Liver (tissue), 9 donors: ENCODE measurements around the gene NKX1-2. TPM values are rescaled to one million over a fixed set of nuclear protein-coding genes. Genes with fewer than 3 reads are reported as not detected.

Source experiments
- DNase-seq: peaks from one replicate; pipeline ENCODE4 v3.0.0-alpha.2; 2017; ENCODE audit warnings: low spot score
- H3K27ac ChIP-seq, 2 donors: one replicate each; pipeline ENCODE4 v1.7.0; 2013; ENCODE audit warnings: inconsistent platforms in 2 of 2, low read length in 2 of 2, control low read depth in 1 of 2, low read depth in 1 of 2, mild to moderate bottlenecking in 1 of 2
- H3K27me3 ChIP-seq, 4 donors: one replicate each; pipeline versions ENCODE4 v1.6.1 to v1.7.0; 2013; ENCODE audit warnings: low read length in 3 of 4, inconsistent platforms in 1 of 4, mild to moderate bottlenecking in 1 of 4, moderate library complexity in 1 of 4; ENCODE audit not compliant: control insufficient read depth in 4 of 4, insufficient read depth in 4 of 4
- H3K36me3 ChIP-seq, 4 donors: one replicate each; pipeline versions ENCODE4 v1.6.1 to v1.7.0; 2013; ENCODE audit warnings: low read length in 3 of 4, mild to moderate bottlenecking in 3 of 4, low read depth in 1 of 4, moderate library complexity in 1 of 4; ENCODE audit not compliant: control insufficient read depth in 4 of 4, insufficient read depth in 3 of 4
- H3K4me1 ChIP-seq, 4 donors: one replicate each; pipeline versions ENCODE4 v1.6.1 to v1.7.0; 2013; ENCODE audit warnings: low read length in 3 of 4, mild to moderate bottlenecking in 3 of 4, moderate library complexity in 1 of 4; ENCODE audit not compliant: control insufficient read depth in 4 of 4, insufficient read depth in 4 of 4
- H3K4me3 ChIP-seq, 3 donors: one replicate each; pipeline versions ENCODE4 v1.6.1 to v1.7.0; 2013; ENCODE audit warnings: low read length in 3 of 3, control low read depth in 1 of 3, low read depth in 1 of 3, mild to moderate bottlenecking in 1 of 3
- H3K9ac ChIP-seq, 2 donors: one replicate each; pipeline ENCODE4 v1.7.0; 2013; ENCODE audit warnings: low read length in 2 of 2, mild to moderate bottlenecking in 2 of 2, moderate library complexity in 2 of 2, control low read depth in 1 of 2, low read depth in 1 of 2
- H3K9me3 ChIP-seq, 4 donors: one replicate each; pipeline versions ENCODE4 v1.6.1 to v1.7.0; 2013; ENCODE audit warnings: low read length in 3 of 4; ENCODE audit not compliant: control insufficient read depth in 4 of 4
- EGR1 ChIP-seq, 2 donors: IDR thresholded peaks; 2 replicates each; pipeline ENCODE4 v1.6.1; 2016 to 2018; ENCODE audit warnings: antibody characterized with exemption in 2 of 2, low read depth in 2 of 2
- FOXA2 ChIP-seq: IDR thresholded peaks from 2 replicates; pipeline ENCODE4 v1.6.1; 2016; ENCODE audit warnings: antibody characterized with exemption
- GABPA ChIP-seq, 2 donors: IDR thresholded peaks in 1 of 2; conservative IDR thresholded peaks in 1 of 2; 2 replicates each; pipeline ENCODE4 v1.6.1; 2016; ENCODE audit warnings: antibody characterized with exemption in 2 of 2, mild to moderate bottlenecking in 1 of 2, moderate library complexity in 1 of 2
- HNF4A ChIP-seq, 2 donors: conservative IDR thresholded peaks; 2 replicates each; pipeline ENCODE4 v1.6.1; 2016; ENCODE audit warnings: antibody characterized with exemption in 2 of 2, mild to moderate bottlenecking in 2 of 2
- HNF4G ChIP-seq: IDR thresholded peaks from 2 replicates; pipeline ENCODE4 v1.6.1; 2016; ENCODE audit warnings: antibody characterized with exemption
- JUND ChIP-seq, 2 donors: IDR thresholded peaks; 2 replicates each; pipeline ENCODE4 v1.6.1; 2016; ENCODE audit warnings: antibody characterized with exemption in 2 of 2
- NR2F2 ChIP-seq: IDR thresholded peaks from 2 replicates; pipeline ENCODE4 v1.6.1; 2016; ENCODE audit warnings: antibody characterized with exemption
- RAD21 ChIP-seq, 2 donors: IDR thresholded peaks; 2 replicates each; pipeline ENCODE4 v1.6.1; 2016; ENCODE audit warnings: antibody characterized with exemption in 2 of 2, mild to moderate bottlenecking in 2 of 2
- RXRA ChIP-seq, 2 donors: IDR thresholded peaks; 2 replicates each; pipeline ENCODE4 v1.6.1; 2017 to 2018; ENCODE audit warnings: antibody characterized with exemption in 2 of 2, mild to moderate bottlenecking in 1 of 2
- SP1 ChIP-seq: IDR thresholded peaks from 2 replicates; pipeline ENCODE4 v1.6.1; 2018; ENCODE audit warnings: antibody characterized with exemption, mild to moderate bottlenecking
- TAF1 ChIP-seq: conservative IDR thresholded peaks from 2 replicates; pipeline ENCODE4 v1.6.1; 2016; ENCODE audit warnings: antibody characterized with exemption, mild to moderate bottlenecking
- YY1 ChIP-seq: IDR thresholded peaks from 2 replicates; pipeline ENCODE4 v1.6.1; 2016; ENCODE audit warnings: antibody characterized with exemption, mild to moderate bottlenecking
- WGBS: extraction: QIAGEN DNeasy Blood & Tissue Kit; methylation state at CpG from one replicate; pipeline ENCODE4 v1.1.7; 2013; 5-methylcytosine and 5-hydroxymethylcytosine counted together
- polyA plus RNA-seq, 2 donors: library from polyadenylated mRNA; stranded (reverse) in 1 of 2; unstranded in 1 of 2; fragments of 200-250 nt in 1 of 2; fragments of >200 nt in 1 of 2; fragmentation: Nextera tagmentation in 1 of 2; extraction: Ambion mirVana in 1 of 2; gene quantifications; one replicate each; pipeline versions ENCODE4 v1.2.1 to v1.2.3, GENCODE V29; 2013 to 2015
- total RNA-seq, 2 donors: library from RNA; depleted of rRNA; stranded (reverse); fragments of >200 nt; gene quantifications; one replicate each; pipeline ENCODE4 v1.2.3, GENCODE V29; 2014
- TF ChIP-seq, protein P1 (sequence below): IDR thresholded peaks from 2 replicates; pipeline ENCODE4 v1.6.1; 2016; ENCODE audit warnings: antibody characterized with exemption
- TF ChIP-seq, protein P2 (sequence below): fragments of 150-350 bp; IDR thresholded peaks from 2 replicates; pipeline ENCODE4 v1.5.1; 2017; ENCODE audit warnings: improper control_type of control experiment, low read depth, low read length; ENCODE audit not compliant: missing input control
- TF ChIP-seq, protein P3 (sequence below): IDR thresholded peaks from 2 replicates; pipeline ENCODE4 v1.6.1; 2016; ENCODE audit warnings: antibody characterized with exemption, mild to moderate bottlenecking
- TF ChIP-seq, protein P4 (sequence below): IDR thresholded peaks from 2 replicates; pipeline ENCODE4 v1.6.1; 2016; ENCODE audit warnings: antibody characterized with exemption
- TF ChIP-seq, protein P5 (sequence below): IDR thresholded peaks from 2 replicates; pipeline ENCODE4 v1.6.1; 2016; ENCODE audit warnings: antibody characterized with exemption
- donor health status: healthy.
- donor health status: healthy.
- donor health status: healthy.
- donor health status: healthy.
- donor health status: healthy.

Gene NKX1-2
- total and polyA plus RNA-seq, 4 donors = not detected

DNA sequence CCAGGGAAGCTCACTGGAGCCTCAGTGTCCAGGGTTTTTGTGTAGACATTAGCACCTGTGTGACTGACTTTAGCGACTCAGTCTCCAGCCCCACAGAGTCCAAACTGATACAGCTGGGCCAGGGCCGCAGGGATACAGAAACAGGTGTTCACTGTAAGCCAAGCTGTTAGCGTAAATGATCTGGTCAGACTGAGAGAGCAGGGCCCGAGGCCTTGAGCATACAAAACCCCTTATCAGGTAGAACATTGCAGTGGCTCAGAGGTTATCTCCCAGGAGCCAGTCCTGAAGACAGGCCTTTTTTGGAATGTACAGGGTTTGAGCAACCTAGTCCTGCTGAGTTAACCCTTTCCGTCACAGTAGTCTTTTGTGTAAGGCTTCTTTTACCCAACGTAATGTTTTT is 36.8 kb upstream of the NKX1-2 start (continued):
- TF ChIP-seq GABPA (IDR thresholded peaks at IDR 0.05 in 1 of 2, conservative IDR thresholded peaks at IDR 0.05 in 1 of 2) = no peak

DNA sequence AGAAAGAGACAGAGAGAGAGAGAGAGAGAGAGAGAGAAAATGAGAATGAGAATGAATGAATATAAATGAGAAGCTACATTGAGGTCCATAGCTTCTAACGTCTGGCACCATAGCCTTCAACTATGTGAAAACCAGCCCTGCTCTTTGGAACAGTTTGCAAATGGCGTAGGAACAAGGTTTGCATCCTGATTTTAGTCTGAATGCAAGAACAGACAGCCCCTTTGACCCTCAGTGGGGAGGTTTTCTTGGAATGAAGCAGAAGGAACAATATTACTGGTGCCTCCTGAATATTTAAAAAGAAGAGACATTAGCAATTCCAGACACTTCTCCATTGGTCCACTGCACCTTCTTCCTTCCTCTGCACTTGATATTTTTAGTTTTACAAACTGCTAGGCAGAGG is 34.8 kb upstream of the NKX1-2 start:
- H3K4me1 ChIP-seq = no peaks in the 10 kb centered on the region
- TF ChIP-seq, protein P1, sequence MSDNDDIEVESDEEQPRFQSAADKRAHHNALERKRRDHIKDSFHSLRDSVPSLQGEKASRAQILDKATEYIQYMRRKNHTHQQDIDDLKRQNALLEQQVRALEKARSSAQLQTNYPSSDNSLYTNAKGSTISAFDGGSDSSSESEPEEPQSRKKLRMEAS = no peak
- TF ChIP-seq FOXA2 (no peak), HNF4G (no peak), TAF1 (no peak), RAD21 (IDR thresholded peaks at IDR 0.05) (no peak), EGR1 (IDR thresholded peaks at IDR 0.05; ENCODE audit: low read depth in 2 of 2) (no peak), GABPA (IDR thresholded peaks at IDR 0.05 in 1 of 2, conservative IDR thresholded peaks at IDR 0.05 in 1 of 2) (no peak), NR2F2 (no peak), HNF4A (conservative IDR thresholded peaks at IDR 0.05) (no peak), YY1 (no peak), SP1 (no peak), JUND (IDR thresholded peaks at IDR 0.05) (no peak), RXRA (IDR thresholded peaks at IDR 0.05) (no peak)
- TF ChIP-seq, protein P2, sequence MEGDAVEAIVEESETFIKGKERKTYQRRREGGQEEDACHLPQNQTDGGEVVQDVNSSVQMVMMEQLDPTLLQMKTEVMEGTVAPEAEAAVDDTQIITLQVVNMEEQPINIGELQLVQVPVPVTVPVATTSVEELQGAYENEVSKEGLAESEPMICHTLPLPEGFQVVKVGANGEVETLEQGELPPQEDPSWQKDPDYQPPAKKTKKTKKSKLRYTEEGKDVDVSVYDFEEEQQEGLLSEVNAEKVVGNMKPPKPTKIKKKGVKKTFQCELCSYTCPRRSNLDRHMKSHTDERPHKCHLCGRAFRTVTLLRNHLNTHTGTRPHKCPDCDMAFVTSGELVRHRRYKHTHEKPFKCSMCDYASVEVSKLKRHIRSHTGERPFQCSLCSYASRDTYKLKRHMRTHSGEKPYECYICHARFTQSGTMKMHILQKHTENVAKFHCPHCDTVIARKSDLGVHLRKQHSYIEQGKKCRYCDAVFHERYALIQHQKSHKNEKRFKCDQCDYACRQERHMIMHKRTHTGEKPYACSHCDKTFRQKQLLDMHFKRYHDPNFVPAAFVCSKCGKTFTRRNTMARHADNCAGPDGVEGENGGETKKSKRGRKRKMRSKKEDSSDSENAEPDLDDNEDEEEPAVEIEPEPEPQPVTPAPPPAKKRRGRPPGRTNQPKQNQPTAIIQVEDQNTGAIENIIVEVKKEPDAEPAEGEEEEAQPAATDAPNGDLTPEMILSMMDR = no peak
- TF ChIP-seq, protein P3, sequence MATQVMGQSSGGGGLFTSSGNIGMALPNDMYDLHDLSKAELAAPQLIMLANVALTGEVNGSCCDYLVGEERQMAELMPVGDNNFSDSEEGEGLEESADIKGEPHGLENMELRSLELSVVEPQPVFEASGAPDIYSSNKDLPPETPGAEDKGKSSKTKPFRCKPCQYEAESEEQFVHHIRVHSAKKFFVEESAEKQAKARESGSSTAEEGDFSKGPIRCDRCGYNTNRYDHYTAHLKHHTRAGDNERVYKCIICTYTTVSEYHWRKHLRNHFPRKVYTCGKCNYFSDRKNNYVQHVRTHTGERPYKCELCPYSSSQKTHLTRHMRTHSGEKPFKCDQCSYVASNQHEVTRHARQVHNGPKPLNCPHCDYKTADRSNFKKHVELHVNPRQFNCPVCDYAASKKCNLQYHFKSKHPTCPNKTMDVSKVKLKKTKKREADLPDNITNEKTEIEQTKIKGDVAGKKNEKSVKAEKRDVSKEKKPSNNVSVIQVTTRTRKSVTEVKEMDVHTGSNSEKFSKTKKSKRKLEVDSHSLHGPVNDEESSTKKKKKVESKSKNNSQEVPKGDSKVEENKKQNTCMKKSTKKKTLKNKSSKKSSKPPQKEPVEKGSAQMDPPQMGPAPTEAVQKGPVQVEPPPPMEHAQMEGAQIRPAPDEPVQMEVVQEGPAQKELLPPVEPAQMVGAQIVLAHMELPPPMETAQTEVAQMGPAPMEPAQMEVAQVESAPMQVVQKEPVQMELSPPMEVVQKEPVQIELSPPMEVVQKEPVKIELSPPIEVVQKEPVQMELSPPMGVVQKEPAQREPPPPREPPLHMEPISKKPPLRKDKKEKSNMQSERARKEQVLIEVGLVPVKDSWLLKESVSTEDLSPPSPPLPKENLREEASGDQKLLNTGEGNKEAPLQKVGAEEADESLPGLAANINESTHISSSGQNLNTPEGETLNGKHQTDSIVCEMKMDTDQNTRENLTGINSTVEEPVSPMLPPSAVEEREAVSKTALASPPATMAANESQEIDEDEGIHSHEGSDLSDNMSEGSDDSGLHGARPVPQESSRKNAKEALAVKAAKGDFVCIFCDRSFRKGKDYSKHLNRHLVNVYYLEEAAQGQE = no peak
- TF ChIP-seq, protein P4, sequence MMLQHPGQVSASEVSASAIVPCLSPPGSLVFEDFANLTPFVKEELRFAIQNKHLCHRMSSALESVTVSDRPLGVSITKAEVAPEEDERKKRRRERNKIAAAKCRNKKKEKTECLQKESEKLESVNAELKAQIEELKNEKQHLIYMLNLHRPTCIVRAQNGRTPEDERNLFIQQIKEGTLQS = no peak
- TF ChIP-seq, protein P5, sequence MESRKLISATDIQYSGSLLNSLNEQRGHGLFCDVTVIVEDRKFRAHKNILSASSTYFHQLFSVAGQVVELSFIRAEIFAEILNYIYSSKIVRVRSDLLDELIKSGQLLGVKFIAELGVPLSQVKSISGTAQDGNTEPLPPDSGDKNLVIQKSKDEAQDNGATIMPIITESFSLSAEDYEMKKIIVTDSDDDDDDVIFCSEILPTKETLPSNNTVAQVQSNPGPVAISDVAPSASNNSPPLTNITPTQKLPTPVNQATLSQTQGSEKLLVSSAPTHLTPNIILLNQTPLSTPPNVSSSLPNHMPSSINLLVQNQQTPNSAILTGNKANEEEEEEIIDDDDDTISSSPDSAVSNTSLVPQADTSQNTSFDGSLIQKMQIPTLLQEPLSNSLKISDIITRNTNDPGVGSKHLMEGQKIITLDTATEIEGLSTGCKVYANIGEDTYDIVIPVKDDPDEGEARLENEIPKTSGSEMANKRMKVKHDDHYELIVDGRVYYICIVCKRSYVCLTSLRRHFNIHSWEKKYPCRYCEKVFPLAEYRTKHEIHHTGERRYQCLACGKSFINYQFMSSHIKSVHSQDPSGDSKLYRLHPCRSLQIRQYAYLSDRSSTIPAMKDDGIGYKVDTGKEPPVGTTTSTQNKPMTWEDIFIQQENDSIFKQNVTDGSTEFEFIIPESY = no peak
- no peak overlapping the region for H3K9ac ChIP-seq
- no peak for DNase-seq
- peaks cover 0 to 5% (median 3%) of the 10 kb centered on the region in 4 donors for H3K36me3 ChIP-seq
- WGBS = 90% methylated on average over 2 of the region's 2 CpGs
- no peaks in the 10 kb centered on the region for H3K9me3 ChIP-seq
- no peaks in the 10 kb centered on the region for H3K27me3 ChIP-seq
- H3K4me3 ChIP-seq = no peak overlapping the region
- H3K27ac ChIP-seq = no peak overlapping the region
